GM20000 (cell line): ENCODE measurements around the gene ALDH5A1.

Source experiments
- DNase-seq: peaks from one replicate; pipeline ENCODE4 v3.0.0; 2012; ENCODE audit warnings: low spot score
- CTCF ChIP-seq: IDR thresholded peaks from 2 replicates; pipeline ENCODE4 v1.5.1; 2012; ENCODE audit warnings: mild to moderate bottlenecking, control low read depth; ENCODE audit errors: extremely low read depth, missing control alignments

Gene ALDH5A1

GRCh38 chr6:24469811-24470210 is 25.0 kb upstream of the ALDH5A1 start:
- DNase-seq: no peak
- no peak for TF ChIP-seq CTCF

- DNase-seq: no peak
- TF ChIP-seq CTCF: no peak
These were observed 22.6 kb upstream of the ALDH5A1 start for GRCh38 chr6:24472181-24472580.

- no peak for TF ChIP-seq CTCF
- DNase-seq: no peak
These were observed 18.1 kb upstream of the ALDH5A1 start for GRCh38 chr6:24476631-24477030.

- no peak for DNase-seq
- no peak for TF ChIP-seq CTCF
These were observed 17.7 kb upstream of the ALDH5A1 start for GRCh38 chr6:24477070-24477469.

- no peak for DNase-seq
- no peak for TF ChIP-seq CTCF
These were observed 15.9 kb upstream of the ALDH5A1 start for GRCh38 chr6:24478903-24479302.

GRCh38 chr6:24480705-24481104 is 14.1 kb upstream of the ALDH5A1 start:
- TF ChIP-seq CTCF: no peak
- no peak for DNase-seq

GRCh38 chr6:24481449-24481848 is 13.3 kb upstream of the ALDH5A1 start:
- TF ChIP-seq CTCF: no peak
- DNase-seq: no peak
